IMR-90 (cell line): ENCODE results near the gene MFAP2. TPM values are rescaled to one million over a fixed set of nuclear protein-coding genes. Genes with fewer than 3 reads are reported as not detected.

Experiments used
- ATAC-seq: fragments of 200-7000 bp; cut with Tn5 transposase; 2 replicates; pipeline ENCODE4 v1.9.1; 2020; ENCODE audit warnings: low read depth, mild to moderate bottlenecking, moderate library complexity
- BruUV-seq: library from RNA; stranded (reverse); fragments of 400-500 nt; replicated peaks from 2 replicates; lab custom pipeline; 2021; lab: Mats Ljungman, UMichigan
- CTCF ChIA-PET: fragments of 300-600 bp; formaldehyde crosslinking; extraction: SDS; loops from one replicate; lab custom pipeline; 2021; ENCODE audit warnings: antibody characterized with exemption; lab: Yijun Ruan, JAX
- POLR2A ChIA-PET: fragments of 300-600 bp; sonication (Branson Sonifier 250); formaldehyde crosslinking; loops from one replicate; lab custom pipeline; 2022; ENCODE audit warnings: antibody characterized with exemption; ENCODE audit not compliant: unreplicated experiment; lab: Charles Lee
- DNase-seq: peaks from one replicate; pipeline ENCODE4 v3.0.0; 2013
- H2AFZ ChIP-seq: replicated peaks from 2 replicates; pipeline ENCODE3; 2013; ENCODE audit warnings: low read length, mild to moderate bottlenecking; ENCODE audit not compliant: poor library complexity
- H2AK5ac ChIP-seq: 2 replicates; pipeline ENCODE4 v1.6.1; 2013; ENCODE audit warnings: low read depth, low read length, inconsistent platforms
- H2AK9ac ChIP-seq: replicated peaks from 2 replicates; pipeline ENCODE3; 2013; ENCODE audit warnings: mild to moderate bottlenecking, low read depth, low read length, moderate library complexity; ENCODE audit not compliant: poor library complexity
- H2BK120ac ChIP-seq: 2 replicates; pipeline ENCODE4 v1.6.1; 2013; ENCODE audit warnings: low read depth, low read length, inconsistent platforms
- H2BK15ac ChIP-seq: 3 replicates; pipeline ENCODE4 v1.6.1; 2013; ENCODE audit warnings: low read depth, low read length, inconsistent platforms
- H2BK20ac ChIP-seq: 2 replicates; pipeline ENCODE4 v1.6.1; 2013; ENCODE audit warnings: low read depth, mild to moderate bottlenecking, inconsistent platforms, low read length, moderate library complexity
- H2BK5ac ChIP-seq: 2 replicates; pipeline ENCODE4 v1.6.1; 2013; ENCODE audit warnings: mild to moderate bottlenecking, low read depth, low read length, inconsistent platforms; ENCODE audit not compliant: poor library complexity, severe bottlenecking
- H3K14ac ChIP-seq: replicated peaks from 2 replicates; pipeline ENCODE4 v1.6.1; 2013; ENCODE audit warnings: low read depth, low read length, inconsistent platforms
- H3K18ac ChIP-seq: 2 replicates; pipeline ENCODE4 v1.6.1; 2013; ENCODE audit warnings: low read depth, low read length, control low read depth
- H3K23ac ChIP-seq: 2 replicates; pipeline ENCODE4 v1.6.1; 2013; ENCODE audit warnings: low read depth, low read length, inconsistent platforms
- H3K27ac ChIP-seq: 2 replicates; pipeline ENCODE4 v1.5.1; 2013; ENCODE audit warnings: mild to moderate bottlenecking, control low read depth, low read length; ENCODE audit not compliant: insufficient read depth
- H3K27me3 ChIP-seq: 2 replicates; pipeline ENCODE4 v1.6.1; 2013; ENCODE audit warnings: low read length; ENCODE audit not compliant: control insufficient read depth, insufficient read depth
- H3K36me3 ChIP-seq: 2 replicates; pipeline ENCODE4 v1.6.1; 2013; ENCODE audit warnings: low read length, mixed read lengths; ENCODE audit not compliant: control insufficient read depth, insufficient read depth
- H3K4ac ChIP-seq: 2 replicates; pipeline ENCODE4 v1.6.1; 2013; ENCODE audit warnings: low read depth, low read length, inconsistent platforms
- H3K4me1 ChIP-seq: 2 replicates; pipeline ENCODE4 v1.6.1; 2013; ENCODE audit warnings: low read length, mixed read lengths; ENCODE audit not compliant: control insufficient read depth, insufficient read depth
- H3K4me2 ChIP-seq: 2 replicates; pipeline ENCODE4 v1.6.1; 2013; ENCODE audit warnings: low read depth, mild to moderate bottlenecking, control low read depth, low read length, moderate library complexity
- H3K4me3 ChIP-seq: 2 replicates; pipeline ENCODE4 v1.5.1; 2013; ENCODE audit warnings: low read depth, mild to moderate bottlenecking, control low read depth, low read length, moderate library complexity; ENCODE audit not compliant: insufficient read depth
- H3K56ac ChIP-seq: 2 replicates; pipeline ENCODE4 v1.6.1; 2013; ENCODE audit warnings: low read length, inconsistent platforms; ENCODE audit not compliant: insufficient read depth; ENCODE audit errors: extremely low read depth
- H3K79me1 ChIP-seq, 2 experiments: 2 replicates each; pipeline ENCODE4 v1.6.1; 2013; ENCODE audit warnings: low read length in 2 of 2, inconsistent platforms in 1 of 2, low read depth in 1 of 2
- H3K9ac ChIP-seq: 2 replicates; pipeline ENCODE4 v1.6.1; 2013; ENCODE audit warnings: low read depth, low read length, control low read depth
- H3K9me1 ChIP-seq: 2 replicates; pipeline ENCODE4 v1.6.1; 2013; ENCODE audit warnings: low read length, inconsistent platforms; ENCODE audit not compliant: insufficient read depth
- H3K9me3 ChIP-seq: 2 replicates; pipeline ENCODE4 v1.6.1; 2013; ENCODE audit warnings: low read length; ENCODE audit not compliant: control insufficient read depth, insufficient read depth
- H4K20me1 ChIP-seq: 2 replicates; pipeline ENCODE4 v1.6.1; 2013; ENCODE audit warnings: low read length, inconsistent platforms; ENCODE audit not compliant: insufficient read depth
- H4K5ac ChIP-seq: 2 replicates; pipeline ENCODE4 v1.6.1; 2013; ENCODE audit warnings: mild to moderate bottlenecking, low read depth, low read length, control low read depth
- H4K8ac ChIP-seq, 2 experiments: 2 replicates each; pipeline ENCODE4 v1.6.1; 2013; ENCODE audit warnings: low read depth in 2 of 2, low read length in 2 of 2, control low read depth in 1 of 2, inconsistent platforms in 1 of 2
- H4K91ac ChIP-seq: 2 replicates; pipeline ENCODE4 v1.6.1; 2013; ENCODE audit warnings: low read depth, low read length, inconsistent platforms; ENCODE audit not compliant: insufficient read depth
- CTCF ChIP-seq: conservative IDR thresholded peaks from 2 replicates; pipeline ENCODE4 v1.5.1; 2012; ENCODE audit warnings: mild to moderate bottlenecking, low read depth, low read length, improper control_type of control experiment
- MXI1 ChIP-seq: IDR thresholded peaks from 2 replicates; pipeline ENCODE4 v1.6.1; 2012; ENCODE audit warnings: low read depth, mild to moderate bottlenecking, low read length, moderate library complexity, borderline replicate concordance
- RAD21 ChIP-seq: IDR thresholded peaks from 2 replicates; pipeline ENCODE4 v1.6.1; 2012; ENCODE audit warnings: low read length, improper control_type of control experiment
- RFX5 ChIP-seq: IDR thresholded peaks from 2 replicates; pipeline ENCODE4 v1.8.0; 2012; ENCODE audit warnings: low read depth, mild to moderate bottlenecking, low read length, moderate library complexity
- WGBS, 2 experiments: methylation state at CpG; one replicate each; pipeline versions ENCODE4 v1.1.5 to v1.1.7; 2013; ENCODE audit warnings: missing lambda C conversion rate in 2 of 2; ENCODE audit not compliant: insufficient read length in 1 of 2; ENCODE audit errors: extremely low coverage in 2 of 2; 5-methylcytosine and 5-hydroxymethylcytosine counted together
- dilution Hi-C: fragments of 300-500 bp; cut with HindIII; formaldehyde crosslinking; loops from one replicate; pipeline ENCODE4 v1.14.3; 2018; ENCODE audit warnings: low sequenced_read_pairs; ENCODE audit not compliant: unreplicated experiment
- in situ Hi-C: fragments of 300-500 bp; cut with MboI; formaldehyde crosslinking; loops from 3 replicates; pipeline ENCODE4 v1.14.3; 2019; ENCODE audit warnings: low sequenced_read_pairs, inconsistent platforms, mixed read lengths
- intact Hi-C: fragments of 100-400 bp; cut with micrococcal nuclease; formaldehyde crosslinking; loops from 2 replicates; pipeline ENCODE4 v1.10.0; 2022
- polyA plus RNA-seq, 3 experiments: library from polyadenylated mRNA; depleted of rRNA; stranded (reverse); fragments of >200 nt; gene quantifications; 2 replicates each; pipeline ENCODE4 v1.2.3, GENCODE V29; 2012; ENCODE audit warnings: low replicate concordance in 1 of 3
- total RNA-seq: library from RNA; depleted of rRNA; stranded (reverse); fragments of >200 nt; gene quantifications from 2 replicates; pipeline ENCODE4 v1.2.3, GENCODE V29; 2012; rRNA removed

Gene MFAP2
- total and polyA plus RNA-seq, 2 of the 4 experiments (the other 2 are of a cell fraction) = 3.9 to 13.9 TPM

DNA sequence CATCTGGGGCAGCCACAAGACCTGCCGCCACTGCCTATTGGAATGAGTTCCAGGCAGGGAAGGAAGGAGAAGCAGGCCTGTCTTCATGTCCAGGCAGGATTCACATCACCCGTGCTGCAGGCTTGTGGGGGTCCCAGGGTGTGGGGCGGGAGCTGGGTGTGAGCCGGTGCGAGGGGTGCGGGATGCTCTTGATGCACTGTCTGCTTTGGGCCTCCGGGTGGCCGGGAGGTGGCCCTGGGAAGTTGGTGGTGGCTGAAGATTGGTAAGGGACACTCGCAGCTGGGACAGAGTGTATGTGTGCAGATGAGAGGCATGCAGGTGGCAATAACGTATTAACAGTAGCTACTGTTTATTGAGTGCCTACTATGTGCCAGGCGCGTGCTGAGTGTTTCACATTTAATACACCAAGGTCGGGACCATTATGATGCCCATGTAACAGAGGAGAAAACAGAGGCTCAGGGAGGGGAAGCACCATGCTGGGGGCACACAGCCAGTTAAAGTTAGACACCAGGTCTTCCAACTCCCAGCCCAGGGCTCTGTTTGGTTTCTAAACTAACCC lies 55.4 kb downstream of the MFAP2 start:
- BruUV-seq = no TSS peak
- Histone ChIP-seq H4K91ac (no peak overlapping the region), H2BK5ac (no peak overlapping the region), H3K4me2 (no peak overlapping the region), H3K36me3 (no peaks in the 10 kb centered on the region), H3K56ac (no peak overlapping the region), H3K79me1 (peaks cover 0 to 5% of the 10 kb centered on the region in 2 experiments; a peak in 1 of 4 replicates), H2BK20ac (no peak overlapping the region), H3K27ac (no peak overlapping the region), H3K9ac (no peak overlapping the region), H4K5ac (no peak overlapping the region), H2BK15ac (no peak overlapping the region), H3K18ac (no peak overlapping the region), H3K4ac (no peak overlapping the region), H2BK120ac (no peak overlapping the region), H2AFZ (peak overlapping the region; percentile 15), H4K20me1 (no peaks in the 10 kb centered on the region; the same call in 1 of the 2 replicates), H3K9me3 (no peaks in the 10 kb centered on the region), H3K27me3 (no peaks in the 10 kb centered on the region; the same call in 1 of the 2 replicates), H3K23ac (no peak overlapping the region), H4K8ac (no peak overlapping the region), H2AK5ac (no peak overlapping the region), H3K14ac (no peak overlapping the region), H3K9me1 (peaks cover 13% of the 10 kb centered on the region; the same call in 1 of the 2 replicates), H3K4me3 (no peak overlapping the region), H3K4me1 (peaks cover 5% of the 10 kb centered on the region; the same call in 1 of the 2 replicates), H2AK9ac (peak overlapping the region; percentile 38)
- ATAC-seq (0 out of 2 replicates have a peak, but pooled peaks have one; percentile 19), DNase-seq (no peak)
- dilution Hi-C loops (no loop called here), in situ Hi-C loops (no loop called here), intact Hi-C loops (no loop called here)
- ChIA-PET CTCF (no interaction called here), POLR2A (no interaction called here)
- peak; percentile 15; the same call in 1 of the 2 replicates for TF ChIP-seq CTCF
- TF ChIP-seq MXI1 = no peak
- TF ChIP-seq RAD21 = no peak
- TF ChIP-seq RFX5 = no peak
- WGBS, 2 experiments = 83% methylated on average over 12 of the region's 13 CpGs; no CpG with 5 or more reads in 1 of the 2 experiments

Other genes starting within 250 kb of the MFAP2 start
- under 0.01 TPM in 2 replicates for gene RNU1-4, start 240.1 kb downstream of the MFAP2 start, total RNA-seq
- not detected in 2 replicates for gene RNU1-4, start 240.1 kb downstream of the MFAP2 start, polyA plus RNA-seq (2012; rRNA removed)
- gene RNU1-2, start 84.6 kb downstream of the MFAP2 start, total RNA-seq = under 0.01 TPM in 2 replicates
- gene RNU1-2, start 84.6 kb downstream of the MFAP2 start, polyA plus RNA-seq (2012; rRNA removed) = not detected in 2 replicates
- gene CROCC, start 58.7 kb downstream of the MFAP2 start, total RNA-seq = 7.2 and 7.5 TPM in 2 replicates
- 13.7 and 14.7 TPM in 2 replicates for gene CROCC, start 58.7 kb downstream of the MFAP2 start, polyA plus RNA-seq (2012; rRNA removed)
- gene ATP13A2, start 31.3 kb upstream of the MFAP2 start, total RNA-seq = 3.9 and 5.7 TPM in 2 replicates
- 18.9 and 19.6 TPM in 2 replicates for gene ATP13A2, start 31.3 kb upstream of the MFAP2 start, polyA plus RNA-seq (2012; rRNA removed)
- 143 and 206 TPM in 2 replicates for gene SDHB, start 73.4 kb upstream of the MFAP2 start, total RNA-seq
- gene SDHB, start 73.4 kb upstream of the MFAP2 start, polyA plus RNA-seq (2012; rRNA removed) = 122 and 125 TPM in 2 replicates
- not detected in 2 replicates for gene PADI2, start 138.8 kb upstream of the MFAP2 start, total RNA-seq
- not detected in 2 replicates for gene PADI2, start 138.8 kb upstream of the MFAP2 start, polyA plus RNA-seq (2012; rRNA removed)
- not detected in 2 replicates for gene PADI1, start 224.5 kb upstream of the MFAP2 start, total RNA-seq
- 0.13 and 0.17 TPM in 2 replicates for gene PADI1, start 224.5 kb upstream of the MFAP2 start, polyA plus RNA-seq (2012; rRNA removed)